GM23338 (cell line): ENCODE measurements around the gene DNAH6. TPM values are rescaled to one million over a fixed set of nuclear protein-coding genes. Genes with fewer than 3 reads are reported as not detected.

Source experiments
- ATAC-seq: fragments of 200-7000 bp; cut with Tn5 transposase; 3 replicates; pipeline ENCODE4 v1.9.1; 2020
- DNase-seq: peaks from one replicate; pipeline ENCODE4 v3.0.0-alpha.2; 2015; ENCODE audit warnings: low spot score
- H2AFZ ChIP-seq: fragments of 200-600 bp; sonication (generic); 2 replicates; pipeline ENCODE4 v1.8.0; 2016; ENCODE audit warnings: antibody characterized with exemption, mild to moderate bottlenecking, moderate library complexity
- H3F3A ChIP-seq: fragments of 200-600 bp; sonication (generic); replicated peaks from 2 replicates; pipeline ENCODE4 v1.8.0; 2017; ENCODE audit warnings: antibody characterized with exemption, mixed run types, low read depth
- H3K27ac ChIP-seq: fragments of 200-600 bp; sonication (generic); 2 replicates; pipeline ENCODE4 v1.6.1; 2016; ENCODE audit warnings: low read depth
- H3K27me3 ChIP-seq: fragments of 200-600 bp; sonication (generic); 2 replicates; pipeline ENCODE4 v1.8.0; 2016; ENCODE audit warnings: mild to moderate bottlenecking, mixed run types, moderate library complexity; ENCODE audit not compliant: insufficient read depth
- H3K36me3 ChIP-seq: fragments of 200-600 bp; sonication (generic); 2 replicates; pipeline ENCODE4 v1.8.0; 2016; ENCODE audit warnings: mild to moderate bottlenecking; ENCODE audit not compliant: insufficient read depth
- H3K4me1 ChIP-seq: fragments of 200-600 bp; sonication (generic); 2 replicates; pipeline ENCODE4 v1.8.0; 2016; ENCODE audit warnings: mild to moderate bottlenecking, moderate library complexity; ENCODE audit not compliant: insufficient read depth
- H3K4me2 ChIP-seq: fragments of 200-600 bp; sonication (generic); 2 replicates; pipeline ENCODE4 v1.7.1; 2017; ENCODE audit warnings: mixed run types
- H3K4me3 ChIP-seq: fragments of 200-600 bp; sonication (generic); 2 replicates; pipeline ENCODE4 v1.6.1; 2016; ENCODE audit warnings: mixed run types
- H3K79me2 ChIP-seq: fragments of 200-600 bp; sonication (generic); replicated peaks from 2 replicates; pipeline ENCODE4 v1.8.0; 2017; ENCODE audit warnings: mild to moderate bottlenecking; ENCODE audit not compliant: insufficient read depth
- H3K9me2 ChIP-seq: fragments of 200-600 bp; sonication (generic); 2 replicates; pipeline ENCODE4 v1.8.0; 2017; ENCODE audit not compliant: insufficient read depth
- H4K20me1 ChIP-seq: fragments of 200-600 bp; sonication (generic); replicated peaks from 2 replicates; pipeline ENCODE4 v1.8.0; 2017; ENCODE audit warnings: mild to moderate bottlenecking; ENCODE audit not compliant: insufficient read depth
- H3K27ac Mint-ChIP-seq: 2 replicates; pipeline ENCODE4 v1.8.0; 2020; ENCODE audit warnings: inconsistent platforms, mild to moderate bottlenecking, moderate library complexity, mixed read lengths
- H3K27me3 Mint-ChIP-seq: 3 replicates; pipeline ENCODE4 v1.8.0; 2022; ENCODE audit warnings: low read depth, mild to moderate bottlenecking, moderate library complexity, mixed read lengths, inconsistent platforms; ENCODE audit not compliant: insufficient read depth, poor library complexity
- H3K36me3 Mint-ChIP-seq: 3 replicates; pipeline ENCODE4 v1.8.0; 2021; ENCODE audit warnings: low read depth, mild to moderate bottlenecking, inconsistent platforms, moderate library complexity, mixed read lengths
- H3K4me1 Mint-ChIP-seq: 3 replicates; pipeline ENCODE4 v1.8.0; 2020; ENCODE audit warnings: mild to moderate bottlenecking, inconsistent platforms, mixed read lengths
- H3K4me3 Mint-ChIP-seq: 3 replicates; pipeline ENCODE4 v1.8.0; 2021; ENCODE audit warnings: moderate library complexity, mild to moderate bottlenecking, inconsistent platforms, mixed read lengths
- H3K9me3 Mint-ChIP-seq: 3 replicates; pipeline ENCODE4 v1.8.0; 2020; ENCODE audit warnings: moderate library complexity, mild to moderate bottlenecking, inconsistent platforms, mixed read lengths
- CREB1 ChIP-seq: fragments of 250-450 bp; sonication (Bioruptor Pico); IDR thresholded peaks from 2 replicates; pipeline ENCODE4 v1.5.0; 2020; ENCODE audit warnings: low read depth, mild to moderate bottlenecking, moderate library complexity
- CTCF ChIP-seq, 2 experiments: fragments of 200-600 bp in 1 of 2; sonication (generic) in 1 of 2; conservative IDR thresholded peaks; 2 replicates each; pipeline versions ENCODE4 v1.5.1 to v1.6.1; 2016 to 2017; ENCODE audit warnings: antibody characterized with exemption in 2 of 2, low read depth in 2 of 2, mild to moderate bottlenecking in 2 of 2, moderate library complexity in 1 of 2
- ETS1 ChIP-seq: IDR thresholded peaks from 2 replicates; pipeline ENCODE4 v1.6.1; 2016; ENCODE audit warnings: antibody characterized with exemption
- EZH2 ChIP-seq: fragments of 200-600 bp; sonication (generic); IDR thresholded peaks from one replicate; pipeline ENCODE4 v1.8.0; 2017; ENCODE audit warnings: antibody characterized with exemption, mild to moderate bottlenecking, low read depth; ENCODE audit not compliant: unreplicated experiment
- EZH2phosphoT487 ChIP-seq: fragments of 200-600 bp; sonication (generic); IDR thresholded peaks from one replicate; pipeline ENCODE4 v1.8.1; 2018; ENCODE audit warnings: antibody characterized with exemption; ENCODE audit not compliant: unreplicated experiment
- JUNB ChIP-seq: IDR thresholded peaks from one replicate; pipeline ENCODE4 v1.6.1; 2016; ENCODE audit warnings: antibody characterized with exemption; ENCODE audit not compliant: unreplicated experiment
- NANOG ChIP-seq: IDR thresholded peaks from 2 replicates; pipeline ENCODE4 v1.6.1; 2016; ENCODE audit warnings: antibody characterized with exemption, borderline replicate concordance
- POLR2AphosphoS5 ChIP-seq: IDR thresholded peaks from 2 replicates; pipeline ENCODE4 v1.6.1; 2016; ENCODE audit warnings: antibody characterized with exemption, low read depth
- REST ChIP-seq: IDR thresholded peaks from one replicate; pipeline ENCODE4 v1.6.1; 2018; ENCODE audit warnings: antibody characterized with exemption; ENCODE audit not compliant: unreplicated experiment
- STAT1 ChIP-seq: IDR thresholded peaks from one replicate; pipeline ENCODE4 v1.6.1; 2016; ENCODE audit warnings: antibody characterized with exemption; ENCODE audit not compliant: unreplicated experiment
- ZNF331 ChIP-seq: fragments of 250-450 bp; sonication (Bioruptor Pico); IDR thresholded peaks from 2 replicates; pipeline ENCODE4 v1.5.0; 2020; ENCODE audit warnings: low read depth, mild to moderate bottlenecking, moderate library complexity
- polyA plus RNA-seq: library from polyadenylated mRNA; unstranded; fragments of >200 nt; fragmentation: Nextera tagmentation; extraction: Ambion mirVana; gene quantifications from 2 replicates; pipeline ENCODE4 v1.2.1, GENCODE V29; 2016
- total RNA-seq: library from RNA; depleted of rRNA; stranded (reverse); fragments of >200 nt; shearing (Covaris generic); gene quantifications from 2 replicates; pipeline ENCODE4 v1.2.3, GENCODE V29; 2014

DNAH6 gene
- total and polyA plus RNA-seq, 2 experiments from 2014 or later = 0.27 to 0.31 TPM

- TF ChIP-seq CTCF (conservative IDR thresholded peaks at IDR 0.05; ENCODE audit: low read depth in 2 of 2) (no peak), POLR2AphosphoS5 (no peak), REST (no peak), ETS1 (no peak), NANOG (no peak), EZH2 (no peak), EZH2phosphoT487 (no peak), CREB1 (CRISPR knock-in tag) (no peak), ZNF331 (CRISPR knock-in tag) (no peak)
Measured at GRCh38 chr2:84649058-84649457, 132.8 kb downstream of the DNAH6 start (continued).

GRCh38 chr2:84649487-84650142, 133.3 kb downstream of the DNAH6 start:
- Mint-ChIP-seq H3K27ac (no peak overlapping the region), H3K27me3 (no peaks in the 10 kb centered on the region), H3K36me3 (no peaks in the 10 kb centered on the region), H3K4me3 (no peak overlapping the region), H3K9me3 (no peaks in the 10 kb centered on the region; the same call in 2 of the 3 replicates), H3K4me1 (no peaks in the 10 kb centered on the region)
- ATAC-seq (no peak), DNase-seq (no peak)
- Histone ChIP-seq H3K27ac (no peak overlapping the region), H3K4me2 (no peak overlapping the region), H4K20me1 (no peaks in the 10 kb centered on the region), H3K36me3 (no peaks in the 10 kb centered on the region), H3F3A (no peaks in the 10 kb centered on the region), H3K4me3 (no peak overlapping the region), H3K27me3 (no peaks in the 10 kb centered on the region), H3K9me2 (no peaks in the 10 kb centered on the region), H3K4me1 (no peaks in the 10 kb centered on the region), H3K79me2 (no peaks in the 10 kb centered on the region), H2AFZ (no peak overlapping the region)
- TF ChIP-seq NANOG = no peak
- TF ChIP-seq ZNF331 (CRISPR knock-in tag) = no peak
- no peak for TF ChIP-seq JUNB
- no peak for TF ChIP-seq STAT1
- no peak for TF ChIP-seq REST
- TF ChIP-seq CTCF (conservative IDR thresholded peaks at IDR 0.05; ENCODE audit: low read depth in 2 of 2) = no peak
- TF ChIP-seq ETS1 = no peak
- TF ChIP-seq POLR2AphosphoS5 = no peak
- no peak for TF ChIP-seq EZH2phosphoT487
- TF ChIP-seq CREB1 (CRISPR knock-in tag) = no peak
